OCI-LY7 (cell line): Measurements from ENCODE around the gene ARHGEF12. TPM values are rescaled to one million over a fixed set of nuclear protein-coding genes. Genes with fewer than 3 reads are reported as not detected.

Experiments
- BruUV-seq: library from RNA; stranded (reverse); fragments of 400-500 nt; replicated peaks from 2 replicates; lab custom pipeline; 2021; lab: Mats Ljungman, UMichigan
- CTCF ChIA-PET: fragments of 300-600 bp; sonication (Branson Sonifier 250); formaldehyde crosslinking; loops from one replicate; lab custom pipeline; 2022; ENCODE audit warnings: antibody characterized with exemption; ENCODE audit not compliant: unreplicated experiment; lab: Charles Lee
- POLR2A ChIA-PET: fragments of 300-600 bp; sonication (Branson Sonifier 250); formaldehyde crosslinking; loops from one replicate; lab custom pipeline; 2022; ENCODE audit warnings: antibody characterized with exemption; lab: Charles Lee
- DNase-seq: peaks from one replicate; pipeline ENCODE4 v3.0.0-alpha.2; 2015; ENCODE audit warnings: low spot score
- H2AFZ ChIP-seq: fragments of 200-600 bp; sonication (generic), shearing (Covaris generic); 2 replicates; pipeline ENCODE4 v1.6.1; 2014; ENCODE audit warnings: mild to moderate bottlenecking, antibody characterized with exemption, low read length, moderate library complexity
- H3K27ac ChIP-seq: fragments of 200-600 bp; sonication (generic); 2 replicates; pipeline ENCODE4 v1.5.1; 2014; ENCODE audit warnings: mixed run types, low read depth, mild to moderate bottlenecking, moderate library complexity, low read length, inconsistent platforms; ENCODE audit not compliant: poor library complexity, severe bottlenecking
- H3K36me3 ChIP-seq: fragments of 200-600 bp; sonication (generic); 2 replicates; pipeline ENCODE4 v1.6.1; 2014; ENCODE audit warnings: mild to moderate bottlenecking, antibody characterized with exemption, low read length, moderate library complexity, mixed read lengths; ENCODE audit not compliant: insufficient read depth
- H3K4me1 ChIP-seq: fragments of 200-600 bp; sonication (generic); 2 replicates; pipeline ENCODE4 v1.5.1; 2014; ENCODE audit warnings: mild to moderate bottlenecking, low read length; ENCODE audit not compliant: insufficient read depth, poor library complexity, severe bottlenecking
- H3K4me2 ChIP-seq: fragments of 200-600 bp; sonication (generic); 2 replicates; pipeline ENCODE4 v1.6.1; 2014; ENCODE audit warnings: mild to moderate bottlenecking, low read length
- H3K4me3 ChIP-seq: fragments of 200-600 bp; sonication (generic); 2 replicates; pipeline ENCODE4 v1.5.1; 2014; ENCODE audit warnings: mild to moderate bottlenecking, low read depth, low read length; ENCODE audit not compliant: poor library complexity, severe bottlenecking
- H3K79me2 ChIP-seq: fragments of 200-600 bp; sonication (generic); 2 replicates; pipeline ENCODE4 v1.6.1; 2016; ENCODE audit warnings: low read depth, mild to moderate bottlenecking, low read length, moderate library complexity, mixed read lengths; ENCODE audit not compliant: insufficient read depth
- H3K9me2 ChIP-seq: fragments of 200-600 bp; sonication (generic); 2 replicates; pipeline ENCODE4 v1.6.1; 2016; ENCODE audit warnings: mild to moderate bottlenecking, low read length, mixed read lengths; ENCODE audit not compliant: insufficient read depth
- H3K9me3 ChIP-seq: fragments of 200-600 bp; sonication (generic); 2 replicates; pipeline ENCODE4 v1.6.1; 2014; ENCODE audit warnings: mild to moderate bottlenecking, mixed run types, low read length, mixed read lengths
- H4K20me1 ChIP-seq: fragments of 200-600 bp; sonication (generic); 2 replicates; pipeline ENCODE4 v1.6.1; 2014; ENCODE audit warnings: mild to moderate bottlenecking, antibody characterized with exemption, low read length, moderate library complexity, mixed read lengths; ENCODE audit not compliant: insufficient read depth
- EZH2phosphoT487 ChIP-seq: fragments of 200-600 bp; sonication (generic); IDR thresholded peaks from 2 replicates; pipeline ENCODE4 v1.6.1; 2018; ENCODE audit warnings: low read depth, borderline replicate concordance, mild to moderate bottlenecking, mixed run types, antibody characterized with exemption, low read length, moderate library complexity, mixed read lengths
- intact Hi-C: fragments of 100-400 bp; cut with micrococcal nuclease; formaldehyde crosslinking; loops from one replicate; pipeline ENCODE4 v1.10.0; 2022; ENCODE audit not compliant: unreplicated experiment
- total RNA-seq, 2 experiments: library from RNA; depleted of rRNA in 1 of 2; stranded (reverse); fragments of >200 nt in 1 of 2; shearing (Covaris generic) in 1 of 2; gene quantifications; 2 replicates each; pipeline ENCODE4 v1.2.3, GENCODE V29; 2014 to 2022
- TF ChIP-seq, protein P1 (sequence below): fragments of 200-600 bp; sonication (generic); conservative IDR thresholded peaks from 2 replicates; pipeline ENCODE4 v1.5.1; 2014; ENCODE audit warnings: mild to moderate bottlenecking, antibody characterized with exemption, low read length, moderate library complexity, mixed read lengths

Gene ARHGEF12
- total RNA-seq, 2 experiments from 2014 or later: 16.1 to 31.8 TPM

DNA sequence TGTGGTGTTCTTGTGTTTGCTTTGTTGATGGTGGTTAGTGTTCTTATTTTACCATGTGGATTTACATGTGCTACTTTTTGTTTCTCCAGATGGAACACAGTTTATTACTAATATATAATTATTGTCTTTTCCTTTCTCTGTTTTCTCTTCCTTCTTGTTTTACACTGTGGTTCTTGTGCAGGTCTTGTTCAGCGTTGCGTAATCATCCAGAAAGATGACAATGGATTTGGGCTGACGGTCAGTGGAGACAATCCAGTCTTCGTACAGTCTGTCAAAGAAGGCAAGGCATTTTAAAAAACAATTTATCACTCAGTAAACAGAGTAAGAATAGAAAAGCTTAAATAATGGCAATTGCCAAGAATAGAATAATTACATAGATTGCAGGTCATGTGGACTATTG lies 84.4 kb downstream of the ARHGEF12 start:
- H2AFZ ChIP-seq: no peak overlapping the region
- CTCF ChIA-PET: no interaction called here
- TF ChIP-seq EZH2phosphoT487: no peak
- TF ChIP-seq, protein P1, sequence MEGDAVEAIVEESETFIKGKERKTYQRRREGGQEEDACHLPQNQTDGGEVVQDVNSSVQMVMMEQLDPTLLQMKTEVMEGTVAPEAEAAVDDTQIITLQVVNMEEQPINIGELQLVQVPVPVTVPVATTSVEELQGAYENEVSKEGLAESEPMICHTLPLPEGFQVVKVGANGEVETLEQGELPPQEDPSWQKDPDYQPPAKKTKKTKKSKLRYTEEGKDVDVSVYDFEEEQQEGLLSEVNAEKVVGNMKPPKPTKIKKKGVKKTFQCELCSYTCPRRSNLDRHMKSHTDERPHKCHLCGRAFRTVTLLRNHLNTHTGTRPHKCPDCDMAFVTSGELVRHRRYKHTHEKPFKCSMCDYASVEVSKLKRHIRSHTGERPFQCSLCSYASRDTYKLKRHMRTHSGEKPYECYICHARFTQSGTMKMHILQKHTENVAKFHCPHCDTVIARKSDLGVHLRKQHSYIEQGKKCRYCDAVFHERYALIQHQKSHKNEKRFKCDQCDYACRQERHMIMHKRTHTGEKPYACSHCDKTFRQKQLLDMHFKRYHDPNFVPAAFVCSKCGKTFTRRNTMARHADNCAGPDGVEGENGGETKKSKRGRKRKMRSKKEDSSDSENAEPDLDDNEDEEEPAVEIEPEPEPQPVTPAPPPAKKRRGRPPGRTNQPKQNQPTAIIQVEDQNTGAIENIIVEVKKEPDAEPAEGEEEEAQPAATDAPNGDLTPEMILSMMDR: no peak
- no peaks in the 10 kb centered on the region for H3K79me2 ChIP-seq
- no TSS peak for BruUV-seq
- POLR2A ChIA-PET: interaction anchor here (0.9 to 1.2 kb wide), 2 partner anchors 9 to 10 kb away, joined by 3 to 4 read pairs; no protein-coding TSS in a partner anchor
- DNase-seq: no peak
- H3K9me3 ChIP-seq: no peaks in the 10 kb centered on the region
- intact Hi-C loops: no loop called here
- peaks cover 13% of the 10 kb centered on the region for H3K4me1 ChIP-seq
- no peak overlapping the region for H3K27ac ChIP-seq
- no peak overlapping the region for H3K4me2 ChIP-seq
- H3K4me3 ChIP-seq: no peak overlapping the region
- H4K20me1 ChIP-seq: no peaks in the 10 kb centered on the region
- peaks cover 6% of the 10 kb centered on the region; the same call in 1 of the 2 replicates for H3K36me3 ChIP-seq
- no peaks in the 10 kb centered on the region for H3K9me2 ChIP-seq

DNA sequence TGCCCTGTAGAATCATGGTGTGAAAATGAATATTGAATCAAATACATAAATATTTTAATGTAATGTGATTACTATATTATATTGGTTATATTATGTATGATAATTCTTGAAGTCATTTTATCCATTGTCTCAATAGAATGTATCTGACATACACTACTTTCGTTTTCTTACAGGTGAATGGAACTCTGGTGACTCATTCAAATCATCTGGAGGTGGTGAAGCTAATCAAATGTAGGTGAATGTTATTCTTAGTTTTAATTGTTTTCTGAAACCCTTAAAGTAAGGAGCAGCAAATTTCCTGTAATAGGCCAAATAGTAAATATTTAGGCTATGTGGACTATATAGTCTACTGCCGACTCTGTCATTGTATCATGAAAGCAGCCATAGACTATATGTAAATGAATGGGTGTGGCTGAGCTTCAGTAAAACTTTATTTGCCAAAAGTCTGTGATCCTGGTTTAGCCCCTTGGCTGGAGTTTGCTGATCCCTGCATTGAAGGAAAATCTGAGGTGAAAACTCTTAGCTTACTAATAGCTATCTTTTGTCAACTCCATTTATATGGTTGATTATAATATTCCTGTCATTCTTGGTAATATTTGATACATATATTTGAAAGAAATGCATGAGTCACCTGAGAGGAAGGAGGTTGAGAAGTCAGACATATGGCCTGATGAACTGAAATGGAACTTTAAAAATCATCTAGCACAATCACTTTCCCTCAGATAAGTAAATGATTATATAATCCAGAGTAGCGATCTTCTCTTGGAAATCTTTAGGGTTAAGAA lies 88.2 kb downstream of the ARHGEF12 start:
- DNase-seq: no peak
- TF ChIP-seq, protein P1: no peak
- no peak for TF ChIP-seq EZH2phosphoT487
- BruUV-seq: no TSS peak
- Histone ChIP-seq H4K20me1 (no peaks in the 10 kb centered on the region), H3K27ac (no peak overlapping the region), H3K9me2 (no peaks in the 10 kb centered on the region), H3K4me2 (peak overlapping the region; percentile 36; the same call in 1 of the 2 replicates), H3K4me3 (no peak overlapping the region), H3K79me2 (no peaks in the 10 kb centered on the region), H3K36me3 (peaks cover 6% of the 10 kb centered on the region; the same call in 1 of the 2 replicates), H3K4me1 (peaks cover 16% of the 10 kb centered on the region), H2AFZ (peak overlapping the region; percentile 21; the same call in 1 of the 2 replicates), H3K9me3 (no peaks in the 10 kb centered on the region)
- ChIA-PET POLR2A (interaction anchor here (0.6 to 1.2 kb wide), 2 partner anchors 90 to 600 kb away, joined by 3 to 5 read pairs; no protein-coding TSS in a partner anchor), CTCF (no interaction called here)
- intact Hi-C loops: no loop called here

DNA sequence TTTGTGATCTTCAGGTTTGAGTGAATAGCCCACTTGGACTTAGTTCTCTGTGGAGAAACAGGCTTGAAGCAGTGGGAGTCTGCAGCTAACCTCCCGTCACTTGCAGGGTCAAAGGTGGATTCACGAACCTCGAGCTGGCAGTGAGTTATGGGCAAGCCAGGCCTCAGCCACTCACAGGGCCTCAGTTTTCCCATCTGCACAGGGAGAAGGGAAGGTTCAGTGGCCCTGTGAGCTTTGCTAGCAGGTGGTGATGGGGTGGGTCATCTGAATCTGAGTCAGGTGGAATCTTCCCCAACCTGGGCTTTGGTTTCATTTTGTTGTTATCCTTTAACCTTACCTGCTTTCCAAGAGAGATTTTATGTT lies 88.7 kb downstream of the ARHGEF12 start:
- H3K4me1 ChIP-seq: peaks cover 16% of the 10 kb centered on the region
- H3K9me3 ChIP-seq: no peaks in the 10 kb centered on the region
- H2AFZ ChIP-seq: peak overlapping the region; percentile 21; the same call in 1 of the 2 replicates
- POLR2A ChIA-PET: interaction anchor here (1.2 kb wide), 1 partner anchor 91 kb away, joined by 5 read pairs; no protein-coding TSS in a partner anchor
- H3K4me3 ChIP-seq: peak overlapping the region; percentile 14
- H3K4me2 ChIP-seq: peak overlapping the region; percentile 36; the same call in 1 of the 2 replicates
- peaks cover 6% of the 10 kb centered on the region; the same call in 1 of the 2 replicates for H3K36me3 ChIP-seq
- no peak overlapping the region for H3K27ac ChIP-seq
- peak; percentile 0 for DNase-seq
- H3K79me2 ChIP-seq: no peaks in the 10 kb centered on the region
- H4K20me1 ChIP-seq: no peaks in the 10 kb centered on the region
- intact Hi-C loops: no loop called here
- no TSS peak for BruUV-seq
- TF ChIP-seq, protein P1: no peak
- TF ChIP-seq EZH2phosphoT487: no peak
- CTCF ChIA-PET: no interaction called here
- no peaks in the 10 kb centered on the region for H3K9me2 ChIP-seq
